ENCODE measurements around the gene RRAS.

Gene RRAS

GRCh38 chr19:49590071-49590970 is 49.6 kb downstream of the RRAS start:
- peak overlapping the region; percentile 82 for H2AFZ ChIP-seq
- peak overlapping the region; percentile 100 for H3K4me2 ChIP-seq (ENCODE audit: low read length)
- H3K9me3 ChIP-seq (ENCODE audit: control insufficient read depth, low read length): no peaks in the 10 kb centered on the region
- peak overlapping the region; percentile 96 for H3K27ac ChIP-seq
- H3K4me1 ChIP-seq: peaks cover 2% of the 10 kb centered on the region
- peaks cover 4% of the 10 kb centered on the region for H3K79me2 ChIP-seq
- TF ChIP-seq CTCF (IDR thresholded peaks at IDR 0.05): peak; percentile 21
- H3K9ac ChIP-seq: peak overlapping the region; percentile 80
- no peaks in the 10 kb centered on the region for H3K27me3 ChIP-seq (ENCODE audit: control insufficient read depth, insufficient read depth, low read length)
- H3K36me3 ChIP-seq (ENCODE audit: control insufficient read depth, insufficient read depth, low read length): no peaks in the 10 kb centered on the region
- H3K4me3 ChIP-seq (ENCODE audit: low read depth, low read length): peak overlapping the region; percentile 90

- no peaks in the 10 kb centered on the region for H3K9me3 ChIP-seq (ENCODE audit: control insufficient read depth, low read length)
- H2AFZ ChIP-seq: peak overlapping the region; percentile 45
- no peaks in the 10 kb centered on the region for H3K79me2 ChIP-seq
- H3K4me2 ChIP-seq (ENCODE audit: low read length): no peak overlapping the region
- TF ChIP-seq CTCF (IDR thresholded peaks at IDR 0.05): no peak
- H3K27ac ChIP-seq: peak overlapping the region; percentile 96
- H3K27me3 ChIP-seq (ENCODE audit: control insufficient read depth, insufficient read depth, low read length): no peaks in the 10 kb centered on the region
- no peaks in the 10 kb centered on the region for H3K36me3 ChIP-seq (ENCODE audit: control insufficient read depth, insufficient read depth, low read length)
- peaks cover 2% of the 10 kb centered on the region for H3K4me1 ChIP-seq
- no peak overlapping the region for H3K9ac ChIP-seq
- no peak overlapping the region for H3K4me3 ChIP-seq (ENCODE audit: low read depth, low read length)
Measured at GRCh38 chr19:49589502-49589905, 50.4 kb downstream of the RRAS start.

- Histone ChIP-seq H3K79me2 (no peaks in the 10 kb centered on the region), H3K9ac (no peak overlapping the region), H3K4me3 (ENCODE audit: low read depth, low read length) (no peak overlapping the region), H2AFZ (no peak overlapping the region), H3K4me1 (peaks cover 2% of the 10 kb centered on the region), H3K27me3 (ENCODE audit: control insufficient read depth, insufficient read depth, low read length) (no peaks in the 10 kb centered on the region), H3K9me3 (ENCODE audit: control insufficient read depth, low read length) (no peaks in the 10 kb centered on the region), H3K27ac (no peak overlapping the region), H3K36me3 (ENCODE audit: control insufficient read depth, insufficient read depth, low read length) (no peaks in the 10 kb centered on the region), H3K4me2 (ENCODE audit: low read length) (no peak overlapping the region)
- TF ChIP-seq CTCF (IDR thresholded peaks at IDR 0.05): no peak
Measured at GRCh38 chr19:49588365-49589122, 51.4 kb downstream of the RRAS start.

- no peak for TF ChIP-seq CTCF (IDR thresholded peaks at IDR 0.05)
- Histone ChIP-seq H3K36me3 (ENCODE audit: control insufficient read depth, insufficient read depth, low read length) (no peaks in the 10 kb centered on the region), H3K4me3 (ENCODE audit: low read depth, low read length) (no peak overlapping the region), H3K79me2 (no peaks in the 10 kb centered on the region), H3K27me3 (ENCODE audit: control insufficient read depth, insufficient read depth, low read length) (no peaks in the 10 kb centered on the region), H3K4me2 (ENCODE audit: low read length) (no peak overlapping the region), H2AFZ (no peak overlapping the region), H3K27ac (no peak overlapping the region), H3K9ac (no peak overlapping the region), H3K4me1 (peaks cover 2% of the 10 kb centered on the region), H3K9me3 (ENCODE audit: control insufficient read depth, low read length) (no peaks in the 10 kb centered on the region)
Measured at GRCh38 chr19:49587227-49587626, 52.7 kb downstream of the RRAS start.
